Small intestine (tissue), 7 donors: Measurements from ENCODE around the gene SPINK1. TPM values are rescaled to one million over a fixed set of nuclear protein-coding genes. Genes with fewer than 3 reads are reported as not detected.

Experiments used
- DNase-seq, 2 donors: peaks; one replicate each; pipeline versions ENCODE4 v3.0.0 to v3.0.0-alpha.2; 2013
- FAIRE-seq: peaks from 2 replicates; lab custom pipeline; 2012; peaks lifted over from hg19 to GRCh38; lab: Jason Lieb, UNC
- H3K27ac ChIP-seq, 3 donors: one replicate each; pipeline ENCODE4 v1.5.1; 2013; ENCODE audit warnings: low read length in 2 of 3, mild to moderate bottlenecking in 2 of 3, control low read depth in 1 of 3, inconsistent platforms in 1 of 3, low read depth in 1 of 3, moderate library complexity in 1 of 3
- H3K27me3 ChIP-seq, 3 donors: one replicate each; pipeline ENCODE4 v1.6.1; 2013; ENCODE audit warnings: low read length in 3 of 3, inconsistent platforms in 1 of 3; ENCODE audit not compliant: control insufficient read depth in 3 of 3, insufficient read depth in 3 of 3
- H3K36me3 ChIP-seq, 3 donors: one replicate each; pipeline ENCODE4 v1.6.1; 2013; ENCODE audit warnings: low read length in 3 of 3, inconsistent platforms in 1 of 3, low read depth in 1 of 3, mild to moderate bottlenecking in 1 of 3, moderate library complexity in 1 of 3; ENCODE audit not compliant: control insufficient read depth in 3 of 3, insufficient read depth in 2 of 3
- H3K4me1 ChIP-seq, 3 donors: one replicate each; pipeline ENCODE4 v1.6.1; 2013; ENCODE audit warnings: low read length in 2 of 3, inconsistent platforms in 1 of 3, low read depth in 1 of 3, mild to moderate bottlenecking in 1 of 3, moderate library complexity in 1 of 3; ENCODE audit not compliant: control insufficient read depth in 3 of 3, insufficient read depth in 2 of 3
- H3K4me3 ChIP-seq, 3 donors: one replicate each; pipeline ENCODE4 v1.5.1; 2013; ENCODE audit warnings: low read length in 3 of 3, control low read depth in 1 of 3, inconsistent platforms in 1 of 3, low read depth in 1 of 3, mild to moderate bottlenecking in 1 of 3, moderate library complexity in 1 of 3
- H3K9me3 ChIP-seq, 2 donors: one replicate each; pipeline ENCODE4 v1.6.1; 2013; ENCODE audit warnings: low read depth in 1 of 2, low read length in 1 of 2; ENCODE audit not compliant: control insufficient read depth in 2 of 2, insufficient read depth in 1 of 2
- WGBS, 3 donors: extraction: QIAGEN DNeasy Blood & Tissue Kit; methylation state at CpG; one replicate each; pipeline ENCODE4 v1.1.7; 2013; 5-methylcytosine and 5-hydroxymethylcytosine counted together
- polyA plus RNA-seq, 4 donors: library from polyadenylated mRNA; stranded (reverse) in 3 of 4; unstranded in 1 of 4; fragments of 200-250 nt in 3 of 4; fragments of 120-200 nt in 1 of 4; gene quantifications; one replicate each; pipeline versions ENCODE4 v1.2.1 to v1.2.3, GENCODE V29; 2013
- donor health status: healthy with polysubstance abuse.
- donor health status: control.
- donor health status: control.
- donor health status: Bipolar disorder and iron deficiency.
- donor health status: healthy.

SPINK1 gene
- polyA plus RNA-seq, 4 donors: 258 to 1,597 (median 831) TPM

DNA sequence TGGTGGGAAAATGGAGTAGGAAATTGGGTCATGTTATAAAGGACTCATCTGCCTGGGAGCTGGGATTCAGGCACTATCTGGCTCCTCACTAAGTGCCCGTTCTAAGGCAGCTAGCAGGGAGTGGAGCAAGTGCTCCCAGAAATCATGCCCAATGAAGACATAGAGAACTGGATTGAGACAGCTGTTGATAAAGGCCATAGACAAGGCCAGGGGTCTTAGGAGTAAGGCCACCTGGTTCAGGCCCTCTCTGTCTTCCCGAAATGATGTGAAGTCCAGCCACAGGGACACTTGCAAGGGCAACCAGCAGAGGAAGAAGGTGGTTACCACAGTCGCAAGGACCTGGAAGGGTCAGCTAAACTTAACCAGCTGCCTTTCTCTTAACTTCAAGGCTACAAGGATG is 20.1 kb upstream of the SPINK1 start:
- H3K36me3 ChIP-seq: no peaks in the 10 kb centered on the region
- FAIRE-seq: no peak
- no peaks in the 10 kb centered on the region for H3K4me1 ChIP-seq
- H3K4me3 ChIP-seq: no peak overlapping the region
- DNase-seq: no peak
- WGBS, 3 donors: 87 to 91% (median 90%) methylated on average over 3 of the region's 3 CpGs
- H3K27ac ChIP-seq: no peak overlapping the region
- no peaks in the 10 kb centered on the region for H3K27me3 ChIP-seq
- no peaks in the 10 kb centered on the region for H3K9me3 ChIP-seq

DNA sequence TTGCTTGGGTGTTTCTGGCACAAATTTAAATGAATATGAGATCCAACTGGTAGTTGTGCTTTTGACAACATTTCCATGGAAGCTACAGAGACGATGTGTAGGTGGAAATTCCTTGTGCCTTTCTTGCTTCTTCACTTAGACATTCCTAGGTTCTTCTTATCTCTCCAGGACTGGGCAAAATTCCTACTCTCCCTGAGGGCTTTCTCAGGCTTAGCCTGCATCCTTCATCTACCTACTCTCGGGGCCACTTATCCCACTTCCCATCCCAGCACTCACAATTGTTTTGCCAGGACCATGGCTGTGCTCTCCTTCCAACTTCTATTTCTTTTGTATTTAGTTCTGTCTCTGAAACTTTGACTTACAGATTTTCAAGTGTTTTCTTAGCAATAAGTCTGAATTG is 17.8 kb upstream of the SPINK1 start:
- Histone ChIP-seq H3K36me3 (no peaks in the 10 kb centered on the region), H3K27ac (no peak overlapping the region), H3K4me3 (no peak overlapping the region), H3K4me1 (no peaks in the 10 kb centered on the region), H3K27me3 (no peaks in the 10 kb centered on the region), H3K9me3 (no peaks in the 10 kb centered on the region)
- DNase-seq (no peak), FAIRE-seq (no peak)
- 60 to 79% (median 68%) methylated on average over 2 of the region's 2 CpGs for WGBS, 3 donors

DNA sequence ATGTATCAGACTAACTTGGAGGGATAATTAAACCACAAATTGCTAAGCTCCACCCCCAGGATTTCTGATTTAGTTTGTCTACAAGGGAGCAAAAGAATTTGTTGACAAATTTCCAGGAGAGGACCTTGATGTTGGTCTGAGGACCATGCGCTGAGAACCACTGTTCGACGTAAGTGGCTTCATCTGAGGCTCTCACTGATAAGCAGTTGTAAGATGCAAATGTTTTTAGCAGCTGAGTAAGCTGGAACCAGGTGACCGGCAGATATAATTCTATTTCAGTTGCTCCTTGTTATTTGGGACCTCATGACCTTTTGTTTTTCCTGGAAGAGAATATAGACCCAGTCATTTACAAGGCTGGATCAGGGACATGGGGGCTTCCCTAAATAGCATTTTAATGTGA is 14.1 kb upstream of the SPINK1 start:
- Histone ChIP-seq H3K36me3 (no peaks in the 10 kb centered on the region), H3K4me1 (no peaks in the 10 kb centered on the region), H3K4me3 (no peak overlapping the region), H3K9me3 (no peaks in the 10 kb centered on the region), H3K27me3 (no peaks in the 10 kb centered on the region), H3K27ac (no peak overlapping the region)
- no peak for DNase-seq
- 89 to 92% (median 90%) methylated on average over 4 of the region's 4 CpGs for WGBS, 3 donors
- no peak for FAIRE-seq

DNA sequence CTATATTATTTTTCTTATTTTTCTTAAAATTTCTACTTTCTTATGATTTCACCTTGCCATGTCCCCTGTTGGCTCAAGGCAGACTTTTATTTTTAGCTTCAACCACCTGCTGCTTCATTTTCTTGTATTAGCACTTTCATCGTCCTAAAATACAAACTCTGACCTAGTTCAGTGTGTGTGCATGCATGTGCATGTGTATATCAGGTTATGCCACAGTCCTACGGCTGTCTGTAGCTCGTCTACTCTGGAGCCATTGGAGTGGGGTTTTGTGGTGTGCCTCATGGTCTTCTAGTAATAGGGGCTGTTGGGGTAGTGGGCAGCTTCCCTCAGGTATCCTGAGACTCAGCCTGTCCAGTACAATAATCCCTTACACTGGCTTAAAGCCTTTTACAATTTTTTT is 13.4 kb upstream of the SPINK1 start:
- DNase-seq: no peak

DNA sequence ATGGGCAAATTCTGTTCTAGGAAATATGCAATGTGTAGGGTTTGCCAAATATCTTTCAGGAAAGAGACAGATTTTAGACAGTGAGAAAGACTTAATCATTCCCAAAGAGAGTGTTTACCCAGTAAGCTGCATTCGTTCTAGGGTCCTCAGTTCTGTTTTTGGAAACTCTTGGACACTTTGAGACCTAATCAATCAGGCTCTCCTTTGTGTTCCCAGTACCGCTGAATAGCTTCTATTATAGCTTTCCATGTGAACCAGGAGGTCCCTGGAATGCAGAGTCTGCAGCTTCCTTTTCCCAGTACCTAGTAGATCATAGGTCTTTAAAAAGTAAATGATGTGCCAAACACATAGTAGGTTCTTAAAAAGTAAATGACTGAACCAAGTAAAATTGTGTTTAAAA is 11.4 kb upstream of the SPINK1 start:
- WGBS, 3 donors: 47 to 81% (median 75%) methylated on average over 2 of the region's 2 CpGs
- Histone ChIP-seq H3K4me3 (no peak overlapping the region), H3K27ac (no peak overlapping the region), H3K9me3 (no peaks in the 10 kb centered on the region), H3K27me3 (no peaks in the 10 kb centered on the region), H3K4me1 (peaks cover 0 to 4% (median 3%) of the 10 kb centered on the region in 3 donors), H3K36me3 (no peaks in the 10 kb centered on the region)
- DNase-seq (no peak), FAIRE-seq (no peak)

More for the DNA sequence above, 13.4 kb upstream of the SPINK1 start:
- Histone ChIP-seq H3K36me3 (no peaks in the 10 kb centered on the region), H3K27ac (no peak overlapping the region), H3K4me1 (no peaks in the 10 kb centered on the region), H3K9me3 (no peaks in the 10 kb centered on the region), H3K27me3 (no peaks in the 10 kb centered on the region), H3K4me3 (no peak overlapping the region)
- 47 to 71% (median 61%) methylated on average over 3 of the region's 3 CpGs for WGBS, 3 donors
- FAIRE-seq: no peak

DNA sequence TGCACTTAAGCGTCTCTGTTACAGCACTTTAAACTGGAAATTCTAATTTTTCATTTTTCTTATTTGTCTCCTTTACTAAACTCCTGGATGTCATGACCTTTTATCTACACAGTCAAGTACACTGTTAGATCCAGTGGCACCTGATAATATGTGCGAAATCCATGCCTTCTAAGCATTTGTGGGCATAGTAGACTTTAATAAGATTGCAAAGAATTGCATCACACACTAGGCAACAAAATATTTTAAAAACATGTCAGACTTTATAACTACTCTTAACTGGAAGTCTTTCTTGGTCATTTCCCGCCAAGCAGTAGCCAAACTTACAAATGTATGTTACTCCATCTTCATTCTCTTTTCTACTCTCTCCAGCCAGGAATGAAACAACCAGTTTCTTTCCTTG is 5.0 kb upstream of the SPINK1 start:
- no peak for FAIRE-seq
- WGBS, 3 donors: 74 to 84% (median 81%) methylated on average over 3 of the region's 3 CpGs
- DNase-seq: no peak
- Histone ChIP-seq H3K9me3 (no peaks in the 10 kb centered on the region), H3K27me3 (no peaks in the 10 kb centered on the region), H3K36me3 (no peaks in the 10 kb centered on the region), H3K4me1 (peaks cover 0 to 37% (median 4%) of the 10 kb centered on the region in 3 donors), H3K27ac (no peak overlapping the region), H3K4me3 (no peak overlapping the region)

DNA sequence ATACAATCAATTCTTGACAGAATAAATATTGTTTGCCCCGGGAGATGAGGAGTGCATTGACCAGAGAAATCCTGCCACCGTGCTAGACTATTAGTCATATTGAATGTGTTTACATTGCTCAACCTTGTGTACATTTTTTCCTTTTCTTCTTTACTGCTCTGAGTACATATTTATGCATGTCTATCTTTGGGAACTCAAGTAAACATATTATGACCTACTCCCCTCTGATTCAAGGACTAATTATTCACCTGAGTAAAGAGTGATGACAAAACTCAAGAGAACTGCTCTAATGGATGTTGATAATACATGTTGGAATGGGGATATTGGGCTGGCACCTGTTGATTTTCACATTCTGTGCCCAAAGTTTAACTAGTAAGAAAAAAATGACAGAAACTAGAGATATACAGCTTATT is 3.9 kb upstream of the SPINK1 start:
- Histone ChIP-seq H3K4me3 (no peak overlapping the region), H3K9me3 (no peaks in the 10 kb centered on the region), H3K36me3 (no peaks in the 10 kb centered on the region), H3K27me3 (no peaks in the 10 kb centered on the region), H3K4me1 (peaks cover 0 to 37% (median 4%) of the 10 kb centered on the region in 3 donors), H3K27ac (no peak overlapping the region)
- DNase-seq (peak; percentile 44 to 66), FAIRE-seq (no peak)
- 10 to 25% (median 14%) methylated on average over 2 of the region's 2 CpGs for WGBS, 3 donors

DNA sequence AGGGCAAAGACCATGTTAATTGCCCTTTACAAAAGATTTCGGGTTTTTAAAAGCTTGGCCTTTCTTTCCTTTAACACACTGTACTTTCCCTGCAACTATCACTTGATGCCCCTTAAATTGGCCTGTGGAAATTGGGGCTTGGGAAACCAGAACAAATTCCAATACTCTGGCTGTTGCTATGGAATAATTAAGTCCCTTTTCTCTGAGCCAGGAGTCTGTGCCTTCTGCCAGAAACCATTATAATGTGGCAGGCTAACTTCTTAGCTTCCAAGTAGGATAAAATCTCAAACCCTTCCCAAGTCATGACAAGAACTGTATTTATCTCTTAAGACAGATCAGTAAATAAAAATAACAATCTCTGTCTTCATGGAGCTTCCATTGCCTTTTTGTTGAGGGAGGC is 1.1 kb upstream of the SPINK1 start:
- Histone ChIP-seq H3K4me1 (peaks cover 0 to 36% (median 2%) of the 10 kb centered on the region in 3 donors), H3K27me3 (no peaks in the 10 kb centered on the region), H3K9me3 (no peaks in the 10 kb centered on the region), H3K36me3 (no peaks in the 10 kb centered on the region), H3K4me3 (no peak overlapping the region), H3K27ac (peak overlapping the region; percentile 17 to 64 (median 60))
- FAIRE-seq (no peak), DNase-seq (peak in 1 of 2 donors; percentile 27)
- WGBS, 3 donors: 3 to 42% (median 28%) methylated on average over 1 of the region's 1 CpG

DNA sequence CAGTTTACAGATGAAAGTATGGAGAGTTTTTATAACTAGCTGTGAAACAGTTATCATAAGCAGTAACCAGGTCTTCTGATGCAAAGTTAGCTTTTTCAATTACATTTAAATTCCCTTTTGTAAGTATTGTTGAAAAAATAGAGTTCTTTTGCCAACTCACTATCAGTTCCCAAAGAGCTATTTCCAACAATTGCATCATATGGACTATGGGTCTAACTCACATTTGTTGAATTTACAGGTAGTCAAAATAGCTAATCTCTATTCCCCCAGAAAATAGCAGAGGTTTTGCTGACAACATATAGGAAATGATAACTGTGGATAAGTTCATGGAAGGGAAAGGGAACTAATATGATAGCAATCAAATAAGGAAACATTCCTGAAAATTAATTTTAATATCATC is 1.4 kb downstream of the SPINK1 start:
- H3K4me1 ChIP-seq: peaks cover 0 to 23% (median 2%) of the 10 kb centered on the region in 3 donors
- no peaks in the 10 kb centered on the region for H3K27me3 ChIP-seq
- H3K9me3 ChIP-seq: no peaks in the 10 kb centered on the region
- FAIRE-seq (no peak), DNase-seq (peak in 1 of 2 donors; percentile 26)
- H3K36me3 ChIP-seq: peaks cover 0 to 3% (median 0%) of the 10 kb centered on the region in 3 donors
- peak overlapping the region in 2 of 3 donors; percentile 36 to 45 for H3K4me3 ChIP-seq
- peak overlapping the region in 1 of 3 donors; percentile 21 for H3K27ac ChIP-seq
